WTC11 (cell line): ENCODE results near the gene MRAS. TPM values are rescaled to one million over a fixed set of nuclear protein-coding genes. Genes with fewer than 3 reads are reported as not detected.
A peak's percentile ranks its signal among the peaks of the same experiment; 100 is the strongest.

Experiments
- ATAC-seq: fragments of 200-7000 bp; cut with Tn5 transposase; 2 replicates; pipeline ENCODE4 v1.10.0; 2021; ENCODE audit warnings: mild to moderate bottlenecking, moderate library complexity
- CTCF ChIA-PET: fragments of 300-600 bp; sonication (Branson Sonifier 250); formaldehyde crosslinking; loops from one replicate; lab custom pipeline; 2021; ENCODE audit warnings: antibody characterized with exemption; lab: Charles Lee
- POLR2A ChIA-PET: fragments of 350-600 bp; sonication (Branson Sonifier 250); formaldehyde crosslinking; loops from one replicate; lab custom pipeline; 2021; ENCODE audit warnings: antibody characterized with exemption; lab: Charles Lee
- DNase-seq: peaks from one replicate; pipeline ENCODE4 v3.0.0; 2021; ENCODE audit warnings: low spot score
- H3K27ac Mint-ChIP-seq: 2 replicates; pipeline ENCODE4 v1.8.0; 2021; ENCODE audit warnings: mixed read lengths
- H3K27me3 Mint-ChIP-seq: 2 replicates; pipeline ENCODE4 v1.8.0; 2021; ENCODE audit warnings: low read depth, mild to moderate bottlenecking, moderate library complexity, mixed read lengths
- H3K36me3 Mint-ChIP-seq: 2 replicates; pipeline ENCODE4 v1.8.0; 2021; ENCODE audit warnings: mixed read lengths
- H3K4me1 Mint-ChIP-seq: 2 replicates; pipeline ENCODE4 v1.8.0; 2022; ENCODE audit warnings: mixed read lengths
- H3K4me3 Mint-ChIP-seq: 2 replicates; pipeline ENCODE4 v1.8.0; 2021; ENCODE audit warnings: mild to moderate bottlenecking, moderate library complexity, mixed read lengths
- H3K9me3 Mint-ChIP-seq: 2 replicates; pipeline ENCODE4 v1.8.0; 2021; ENCODE audit warnings: mixed read lengths
- ELF4 ChIP-seq: sonication (generic); formaldehyde crosslinking; IDR thresholded peaks from 2 replicates; pipeline ENCODE4 v1.8.1; 2022; ENCODE audit warnings: low read depth, mild to moderate bottlenecking, moderate library complexity, missing genetic modification reagents
- ETV6 ChIP-seq: sonication (generic); formaldehyde crosslinking; IDR thresholded peaks from 2 replicates; pipeline ENCODE4 v1.8.1; 2022; ENCODE audit warnings: mild to moderate bottlenecking, missing genetic modification reagents
- FOXJ3 ChIP-seq: sonication (generic); formaldehyde crosslinking; IDR thresholded peaks from 2 replicates; pipeline ENCODE4 v1.9.0; 2021; ENCODE audit warnings: missing genetic modification reagents, mild to moderate bottlenecking, borderline replicate concordance
- JUN ChIP-seq: sonication (generic); formaldehyde crosslinking; IDR thresholded peaks from 2 replicates; pipeline ENCODE4 v1.8.0; 2023; ENCODE audit warnings: mild to moderate bottlenecking, missing genetic modification reagents
- KAT7 ChIP-seq: sonication (generic); formaldehyde crosslinking; IDR thresholded peaks from 2 replicates; pipeline ENCODE4 v1.8.1; 2023; ENCODE audit warnings: missing genetic modification reagents, mild to moderate bottlenecking, borderline replicate concordance
- NFATC4 ChIP-seq: fragments of 250-450 bp; sonication (Bioruptor Pico); IDR thresholded peaks from 2 replicates; pipeline ENCODE4 v1.9.0; 2021; ENCODE audit warnings: mild to moderate bottlenecking
- NR2C2 ChIP-seq: sonication (generic); formaldehyde crosslinking; IDR thresholded peaks from 2 replicates; pipeline ENCODE4 v1.8.0; 2022; ENCODE audit warnings: mild to moderate bottlenecking, missing genetic modification reagents
- PRRX2 ChIP-seq: fragments of 250-450 bp; sonication (Bioruptor Pico); IDR thresholded peaks from 2 replicates; pipeline ENCODE4 v1.8.0; 2021; ENCODE audit warnings: mild to moderate bottlenecking
- SOX15 ChIP-seq: fragments of 250-450 bp; sonication (Bioruptor Pico); IDR thresholded peaks from 2 replicates; pipeline ENCODE4 v1.9.0; 2021; ENCODE audit warnings: mild to moderate bottlenecking
- TP53 ChIP-seq: sonication (generic); formaldehyde crosslinking; IDR thresholded peaks from 2 replicates; pipeline ENCODE4 v1.8.1; 2023; ENCODE audit warnings: mild to moderate bottlenecking, missing genetic modification reagents
- ZNF317 ChIP-seq: sonication (generic); formaldehyde crosslinking; IDR thresholded peaks from 2 replicates; pipeline ENCODE4 v1.8.1; 2023; ENCODE audit warnings: low read depth, mild to moderate bottlenecking, moderate library complexity, missing genetic modification reagents, borderline replicate concordance
- ZNF396 ChIP-seq: fragments of 250-450 bp; sonication (Bioruptor Pico); IDR thresholded peaks from 2 replicates; pipeline ENCODE4 v1.8.0; 2021; ENCODE audit warnings: mild to moderate bottlenecking, moderate library complexity, borderline replicate concordance
- ZNF423 ChIP-seq: fragments of 250-450 bp; sonication (Bioruptor Pico); IDR thresholded peaks from 2 replicates; pipeline ENCODE4 v2.1.2; 2022; ENCODE audit warnings: mild to moderate bottlenecking, moderate library complexity
- ZNF671 ChIP-seq: fragments of 250-450 bp; sonication (Bioruptor Pico); IDR thresholded peaks from 2 replicates; pipeline ENCODE4 v1.8.0; 2021; ENCODE audit warnings: mild to moderate bottlenecking
- total RNA-seq: library from RNA; stranded (reverse); gene quantifications from 3 replicates; pipeline ENCODE4 v1.2.3, GENCODE V29; 2021
- TF ChIP-seq, protein P1 (sequence below): sonication (generic); formaldehyde crosslinking; IDR thresholded peaks from 2 replicates; pipeline ENCODE4 v1.8.1; 2023; ENCODE audit warnings: mild to moderate bottlenecking, missing genetic modification reagents, moderate library complexity
- TF ChIP-seq, protein P2 (sequence below): sonication (generic); formaldehyde crosslinking; IDR thresholded peaks from 2 replicates; pipeline ENCODE4 v1.8.0; 2022; ENCODE audit warnings: mild to moderate bottlenecking, missing genetic modification reagents
- TF ChIP-seq, protein P3 (sequence below): sonication (generic); formaldehyde crosslinking; IDR thresholded peaks from 2 replicates; pipeline ENCODE4 v1.8.1; 2022; ENCODE audit warnings: missing genetic modification reagents, borderline replicate concordance
- TF ChIP-seq, protein P4 (sequence below): fragments of 250-450 bp; sonication (Bioruptor Pico); conservative IDR thresholded peaks from 2 replicates; pipeline ENCODE4 v1.9.0; 2021; ENCODE audit warnings: mild to moderate bottlenecking
- TF ChIP-seq, protein P5 (sequence below): fragments of 250-450 bp; sonication (Bioruptor Pico); IDR thresholded peaks from 2 replicates; pipeline ENCODE4 v1.9.0; 2021; ENCODE audit warnings: moderate library complexity, mild to moderate bottlenecking, inconsistent platforms, borderline replicate concordance
- TF ChIP-seq, protein P6 (sequence below): sonication (generic); formaldehyde crosslinking; IDR thresholded peaks from 2 replicates; pipeline ENCODE4 v1.8.0; 2023; ENCODE audit warnings: missing genetic modification reagents, mild to moderate bottlenecking, borderline replicate concordance
- TF ChIP-seq, protein P7 (sequence below): fragments of 250-450 bp; sonication (Bioruptor Pico); IDR thresholded peaks from 2 replicates; pipeline ENCODE4 v2.1.2; 2022; ENCODE audit warnings: mild to moderate bottlenecking, moderate library complexity

Gene MRAS
- total RNA-seq, 1 experiment from 2014 or later: 14.8 TPM

DNA sequence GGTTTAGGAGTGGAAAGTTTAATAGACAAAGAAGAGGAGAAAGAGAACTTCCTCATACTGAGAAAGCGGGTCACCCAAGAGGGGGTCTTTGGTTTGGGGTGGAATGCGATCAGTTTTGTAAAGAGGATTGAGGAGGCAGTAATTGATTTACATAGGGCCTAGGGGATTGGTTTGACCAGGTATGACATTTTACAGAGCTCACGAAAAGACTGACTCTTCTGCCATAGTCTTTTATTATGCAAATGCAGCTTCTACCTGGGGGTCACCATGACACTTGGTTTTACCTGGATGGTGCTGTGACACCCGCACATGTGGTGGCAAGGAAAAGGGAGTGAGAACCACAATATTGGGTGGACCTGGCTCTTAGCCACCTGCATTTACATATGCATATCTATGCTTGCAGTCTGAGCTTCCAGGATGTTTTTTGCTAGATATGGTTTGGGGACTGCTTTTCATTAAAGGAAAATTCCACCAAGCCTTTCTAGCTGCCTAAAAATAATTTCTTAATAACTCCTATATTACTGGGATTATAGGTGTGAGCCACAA is 11.9 kb upstream of the MRAS start:
- H3K36me3 Mint-ChIP-seq: no peaks in the 10 kb centered on the region
- POLR2A ChIA-PET: interaction anchor here (0.7 to 1.2 kb wide), 2 partner anchors 11 to 125 kb away, joined by 3 read pairs; no protein-coding TSS in a partner anchor
- H3K27ac Mint-ChIP-seq: peak overlapping the region; percentile 43; the same call in 1 of the 2 replicates
- H3K9me3 Mint-ChIP-seq: no peaks in the 10 kb centered on the region
- peak overlapping the region; percentile 7; the same call in 1 of the 2 replicates for H3K4me3 Mint-ChIP-seq
- CTCF ChIA-PET: interaction anchor here (0.7 to 2.5 kb wide), 11 partner anchors 9 to 587 kb away, joined by 3 to 14 read pairs (median 4); partner anchors contain the start of gene ESYT3
- H3K27me3 Mint-ChIP-seq: no peaks in the 10 kb centered on the region; the same call in 1 of the 2 replicates
- H3K4me1 Mint-ChIP-seq: peaks cover 39% of the 10 kb centered on the region
- no peak for DNase-seq
- TF ChIP-seq ELF4 (CRISPR knock-in tag) (no peak), NFATC4 (CRISPR knock-in tag) (no peak), ETV6 (no peak)
- TF ChIP-seq, protein P1, sequence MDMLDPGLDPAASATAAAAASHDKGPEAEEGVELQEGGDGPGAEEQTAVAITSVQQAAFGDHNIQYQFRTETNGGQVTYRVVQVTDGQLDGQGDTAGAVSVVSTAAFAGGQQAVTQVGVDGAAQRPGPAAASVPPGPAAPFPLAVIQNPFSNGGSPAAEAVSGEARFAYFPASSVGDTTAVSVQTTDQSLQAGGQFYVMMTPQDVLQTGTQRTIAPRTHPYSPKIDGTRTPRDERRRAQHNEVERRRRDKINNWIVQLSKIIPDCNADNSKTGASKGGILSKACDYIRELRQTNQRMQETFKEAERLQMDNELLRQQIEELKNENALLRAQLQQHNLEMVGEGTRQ: no peak
- TF ChIP-seq, protein P2, sequence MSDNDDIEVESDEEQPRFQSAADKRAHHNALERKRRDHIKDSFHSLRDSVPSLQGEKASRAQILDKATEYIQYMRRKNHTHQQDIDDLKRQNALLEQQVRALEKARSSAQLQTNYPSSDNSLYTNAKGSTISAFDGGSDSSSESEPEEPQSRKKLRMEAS: no peak
- TF ChIP-seq, protein P3, sequence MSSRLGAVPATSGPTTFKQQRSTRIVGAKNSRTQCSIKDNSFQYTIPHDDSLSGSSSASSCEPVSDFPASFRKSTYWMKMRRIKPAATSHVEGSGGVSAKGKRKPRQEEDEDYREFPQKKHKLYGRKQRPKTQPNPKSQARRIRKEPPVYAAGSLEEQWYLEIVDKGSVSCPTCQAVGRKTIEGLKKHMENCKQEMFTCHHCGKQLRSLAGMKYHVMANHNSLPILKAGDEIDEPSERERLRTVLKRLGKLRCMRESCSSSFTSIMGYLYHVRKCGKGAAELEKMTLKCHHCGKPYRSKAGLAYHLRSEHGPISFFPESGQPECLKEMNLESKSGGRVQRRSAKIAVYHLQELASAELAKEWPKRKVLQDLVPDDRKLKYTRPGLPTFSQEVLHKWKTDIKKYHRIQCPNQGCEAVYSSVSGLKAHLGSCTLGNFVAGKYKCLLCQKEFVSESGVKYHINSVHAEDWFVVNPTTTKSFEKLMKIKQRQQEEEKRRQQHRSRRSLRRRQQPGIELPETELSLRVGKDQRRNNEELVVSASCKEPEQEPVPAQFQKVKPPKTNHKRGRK: no peak
- peak; percentile 35; the same call in 1 of the 2 replicates for ATAC-seq

DNA sequence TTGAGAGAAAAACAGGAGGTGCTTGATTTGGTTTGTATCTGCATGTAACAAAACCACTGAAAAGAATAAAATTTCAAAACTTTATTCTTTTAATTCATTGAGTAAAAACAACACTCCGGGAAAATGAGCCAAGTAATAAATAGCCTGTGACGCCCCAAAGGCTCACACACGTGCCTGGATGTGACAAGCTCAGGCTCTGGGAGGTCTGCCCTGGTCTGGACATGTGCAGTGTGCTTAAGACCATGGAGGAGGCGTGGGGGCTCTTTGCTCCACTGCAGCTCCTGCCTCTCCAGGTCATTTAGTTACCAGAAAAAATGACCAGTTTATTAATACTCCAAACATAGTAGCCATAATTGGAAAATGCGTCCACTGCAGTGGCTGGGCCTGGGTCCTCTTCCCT is 10.1 kb upstream of the MRAS start:
- H3K27me3 Mint-ChIP-seq: no peaks in the 10 kb centered on the region; the same call in 1 of the 2 replicates
- DNase-seq (no peak), ATAC-seq (no peak)
- no peaks in the 10 kb centered on the region for H3K9me3 Mint-ChIP-seq
- peaks cover 39% of the 10 kb centered on the region for H3K4me1 Mint-ChIP-seq
- CTCF ChIA-PET: interaction anchor here (0.9 kb wide), 1 partner anchor 79 kb away, joined by 3 read pairs; no protein-coding TSS in a partner anchor
- no peak overlapping the region for H3K4me3 Mint-ChIP-seq
- POLR2A ChIA-PET: no interaction called here
- H3K27ac Mint-ChIP-seq: no peak overlapping the region
- TF ChIP-seq TP53 (CRISPR knock-in tag) (no peak), JUN (CRISPR knock-in tag) (no peak), NFATC4 (CRISPR knock-in tag) (no peak), ZNF671 (CRISPR knock-in tag) (no peak), ZNF317 (no peak), SOX15 (CRISPR knock-in tag) (no peak), FOXJ3 (CRISPR knock-in tag) (no peak), ZNF423 (no peak), ZNF396 (CRISPR knock-in tag) (no peak)
- TF ChIP-seq, protein P4, sequence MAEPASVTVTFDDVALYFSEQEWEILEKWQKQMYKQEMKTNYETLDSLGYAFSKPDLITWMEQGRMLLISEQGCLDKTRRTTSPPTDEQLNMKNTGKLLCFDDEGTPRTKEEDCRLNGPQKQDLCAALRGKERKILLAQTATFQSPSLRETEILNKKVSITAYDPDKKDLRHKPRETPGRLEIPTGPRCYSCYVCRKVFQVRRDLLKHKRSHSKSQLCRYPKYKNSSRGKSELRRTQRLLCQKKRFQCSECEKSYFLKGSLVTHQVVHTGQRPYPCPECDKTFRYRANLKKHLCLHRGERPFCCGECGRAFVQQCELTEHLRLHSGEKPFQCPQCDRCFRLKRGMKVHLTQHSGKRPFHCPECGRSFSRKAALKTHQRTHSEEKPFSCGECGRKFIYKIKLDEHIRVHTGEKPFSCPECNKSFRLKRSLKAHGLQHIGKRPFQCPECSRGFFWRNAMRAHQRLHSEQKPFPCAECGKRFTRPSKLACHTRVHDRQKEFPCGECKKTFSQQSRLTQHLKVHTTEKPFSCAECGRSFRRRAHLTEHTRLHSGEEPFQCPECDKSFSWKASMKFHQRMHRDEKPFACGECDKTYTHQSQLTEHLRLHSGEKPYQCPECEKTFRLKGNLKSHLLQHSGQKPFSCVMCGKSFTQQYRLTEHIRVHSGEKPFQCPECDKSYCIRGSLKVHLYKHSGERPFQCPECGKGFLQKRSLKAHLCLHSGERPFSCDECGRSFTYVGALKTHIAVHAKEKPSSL (CRISPR knock-in tag): no peak
- TF ChIP-seq, protein P5, sequence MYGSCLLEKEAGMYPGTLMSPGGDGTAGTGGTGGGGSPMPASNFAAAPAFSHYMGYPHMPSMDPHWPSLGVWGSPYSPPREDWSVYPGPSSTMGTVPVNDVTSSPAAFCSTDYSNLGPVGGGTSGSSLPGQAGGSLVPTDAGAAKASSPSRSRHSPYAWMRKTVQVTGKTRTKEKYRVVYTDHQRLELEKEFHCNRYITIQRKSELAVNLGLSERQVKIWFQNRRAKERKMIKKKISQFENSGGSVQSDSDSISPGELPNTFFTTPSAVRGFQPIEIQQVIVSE (CRISPR knock-in tag): no peak
- H3K36me3 Mint-ChIP-seq: no peaks in the 10 kb centered on the region

DNA sequence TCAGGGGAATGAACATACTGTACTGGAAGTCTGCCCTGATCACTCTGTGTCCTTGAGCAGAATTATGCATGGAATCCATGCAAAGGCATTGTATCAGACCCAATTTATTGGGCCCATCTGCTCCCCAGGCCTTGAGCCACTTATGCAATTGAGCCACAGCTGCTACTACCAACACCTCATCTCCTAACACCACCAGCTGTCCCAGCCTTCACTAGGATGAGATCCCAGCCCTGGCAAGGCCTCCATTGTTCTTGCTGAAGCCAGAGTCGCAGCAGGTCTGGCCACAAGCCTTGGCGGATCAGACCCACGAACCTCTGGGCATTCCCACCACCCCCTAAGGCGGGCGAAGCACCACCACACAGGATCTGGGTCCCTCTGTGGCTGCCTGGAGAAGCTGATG is 9.6 kb upstream of the MRAS start:
- CTCF ChIA-PET: no interaction called here
- POLR2A ChIA-PET: no interaction called here
- Mint-ChIP-seq H3K27ac (no peak overlapping the region), H3K4me3 (no peak overlapping the region), H3K27me3 (no peaks in the 10 kb centered on the region; the same call in 1 of the 2 replicates), H3K4me1 (peaks cover 39% of the 10 kb centered on the region), H3K36me3 (no peaks in the 10 kb centered on the region), H3K9me3 (no peaks in the 10 kb centered on the region)
- ATAC-seq (no peak), DNase-seq (no peak)
- TF ChIP-seq, protein P6, sequence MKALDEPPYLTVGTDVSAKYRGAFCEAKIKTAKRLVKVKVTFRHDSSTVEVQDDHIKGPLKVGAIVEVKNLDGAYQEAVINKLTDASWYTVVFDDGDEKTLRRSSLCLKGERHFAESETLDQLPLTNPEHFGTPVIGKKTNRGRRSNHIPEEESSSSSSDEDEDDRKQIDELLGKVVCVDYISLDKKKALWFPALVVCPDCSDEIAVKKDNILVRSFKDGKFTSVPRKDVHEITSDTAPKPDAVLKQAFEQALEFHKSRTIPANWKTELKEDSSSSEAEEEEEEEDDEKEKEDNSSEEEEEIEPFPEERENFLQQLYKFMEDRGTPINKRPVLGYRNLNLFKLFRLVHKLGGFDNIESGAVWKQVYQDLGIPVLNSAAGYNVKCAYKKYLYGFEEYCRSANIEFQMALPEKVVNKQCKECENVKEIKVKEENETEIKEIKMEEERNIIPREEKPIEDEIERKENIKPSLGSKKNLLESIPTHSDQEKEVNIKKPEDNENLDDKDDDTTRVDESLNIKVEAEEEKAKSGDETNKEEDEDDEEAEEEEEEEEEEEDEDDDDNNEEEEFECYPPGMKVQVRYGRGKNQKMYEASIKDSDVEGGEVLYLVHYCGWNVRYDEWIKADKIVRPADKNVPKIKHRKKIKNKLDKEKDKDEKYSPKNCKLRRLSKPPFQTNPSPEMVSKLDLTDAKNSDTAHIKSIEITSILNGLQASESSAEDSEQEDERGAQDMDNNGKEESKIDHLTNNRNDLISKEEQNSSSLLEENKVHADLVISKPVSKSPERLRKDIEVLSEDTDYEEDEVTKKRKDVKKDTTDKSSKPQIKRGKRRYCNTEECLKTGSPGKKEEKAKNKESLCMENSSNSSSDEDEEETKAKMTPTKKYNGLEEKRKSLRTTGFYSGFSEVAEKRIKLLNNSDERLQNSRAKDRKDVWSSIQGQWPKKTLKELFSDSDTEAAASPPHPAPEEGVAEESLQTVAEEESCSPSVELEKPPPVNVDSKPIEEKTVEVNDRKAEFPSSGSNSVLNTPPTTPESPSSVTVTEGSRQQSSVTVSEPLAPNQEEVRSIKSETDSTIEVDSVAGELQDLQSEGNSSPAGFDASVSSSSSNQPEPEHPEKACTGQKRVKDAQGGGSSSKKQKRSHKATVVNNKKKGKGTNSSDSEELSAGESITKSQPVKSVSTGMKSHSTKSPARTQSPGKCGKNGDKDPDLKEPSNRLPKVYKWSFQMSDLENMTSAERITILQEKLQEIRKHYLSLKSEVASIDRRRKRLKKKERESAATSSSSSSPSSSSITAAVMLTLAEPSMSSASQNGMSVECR (CRISPR knock-in tag): no peak
- TF ChIP-seq PRRX2 (CRISPR knock-in tag) (no peak), NR2C2 (CRISPR knock-in tag) (no peak), KAT7 (CRISPR knock-in tag) (no peak), FOXJ3 (CRISPR knock-in tag) (no peak)
- TF ChIP-seq, protein P7, sequence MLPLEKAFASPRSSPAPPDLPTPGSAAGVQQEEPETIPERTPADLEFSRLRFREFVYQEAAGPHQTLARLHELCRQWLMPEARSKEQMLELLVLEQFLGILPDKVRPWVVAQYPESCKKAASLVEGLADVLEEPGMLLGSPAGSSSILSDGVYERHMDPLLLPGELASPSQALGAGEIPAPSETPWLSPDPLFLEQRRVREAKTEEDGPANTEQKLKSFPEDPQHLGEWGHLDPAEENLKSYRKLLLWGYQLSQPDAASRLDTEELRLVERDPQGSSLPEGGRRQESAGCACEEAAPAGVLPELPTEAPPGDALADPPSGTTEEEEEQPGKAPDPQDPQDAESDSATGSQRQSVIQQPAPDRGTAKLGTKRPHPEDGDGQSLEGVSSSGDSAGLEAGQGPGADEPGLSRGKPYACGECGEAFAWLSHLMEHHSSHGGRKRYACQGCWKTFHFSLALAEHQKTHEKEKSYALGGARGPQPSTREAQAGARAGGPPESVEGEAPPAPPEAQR (CRISPR knock-in tag): no peak
